Epithelial cell of esophagus (primary cell): Measurements from ENCODE around the gene NFYA.
A peak's percentile ranks its signal among the peaks of the same experiment; 100 is the strongest.

Experiments used
- DNase-seq: peaks from one replicate; pipeline ENCODE4 v3.0.0; 2010; ENCODE audit warnings: low read depth
- H3K4me3 ChIP-seq: 2 replicates; pipeline ENCODE4 v1.5.1; 2011; ENCODE audit warnings: mild to moderate bottlenecking, low read length, control low read depth
- TF ChIP-seq, protein P1 (sequence below): IDR thresholded peaks from 2 replicates; pipeline ENCODE4 v1.5.1; 2011; ENCODE audit warnings: low read depth, mild to moderate bottlenecking, low read length, control low read depth, inconsistent platforms; ENCODE audit not compliant: insufficient read depth; ENCODE audit errors: missing control alignments

Gene NFYA

DNA sequence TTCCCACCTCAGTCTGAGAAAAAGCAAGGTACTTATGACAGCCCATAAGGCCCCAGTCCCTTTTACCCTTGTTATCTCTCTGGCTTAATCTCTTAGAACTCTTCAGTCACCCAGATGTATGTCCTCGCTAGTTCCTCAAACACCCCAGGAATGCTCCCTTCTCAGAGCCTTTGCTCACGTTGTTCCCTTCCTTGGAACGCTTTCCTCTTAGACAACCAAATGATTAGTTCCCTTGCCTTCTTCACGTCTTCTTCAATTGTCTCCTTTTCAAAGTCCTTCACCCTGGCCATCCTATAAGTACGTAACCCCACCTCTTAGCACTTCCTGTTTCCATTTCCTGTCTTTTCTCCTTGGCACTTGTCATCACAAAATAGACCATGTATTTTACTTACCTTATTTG, 20.9 kb upstream of the NFYA start:
- no peak overlapping the region for H3K4me3 ChIP-seq
- TF ChIP-seq, protein P1, sequence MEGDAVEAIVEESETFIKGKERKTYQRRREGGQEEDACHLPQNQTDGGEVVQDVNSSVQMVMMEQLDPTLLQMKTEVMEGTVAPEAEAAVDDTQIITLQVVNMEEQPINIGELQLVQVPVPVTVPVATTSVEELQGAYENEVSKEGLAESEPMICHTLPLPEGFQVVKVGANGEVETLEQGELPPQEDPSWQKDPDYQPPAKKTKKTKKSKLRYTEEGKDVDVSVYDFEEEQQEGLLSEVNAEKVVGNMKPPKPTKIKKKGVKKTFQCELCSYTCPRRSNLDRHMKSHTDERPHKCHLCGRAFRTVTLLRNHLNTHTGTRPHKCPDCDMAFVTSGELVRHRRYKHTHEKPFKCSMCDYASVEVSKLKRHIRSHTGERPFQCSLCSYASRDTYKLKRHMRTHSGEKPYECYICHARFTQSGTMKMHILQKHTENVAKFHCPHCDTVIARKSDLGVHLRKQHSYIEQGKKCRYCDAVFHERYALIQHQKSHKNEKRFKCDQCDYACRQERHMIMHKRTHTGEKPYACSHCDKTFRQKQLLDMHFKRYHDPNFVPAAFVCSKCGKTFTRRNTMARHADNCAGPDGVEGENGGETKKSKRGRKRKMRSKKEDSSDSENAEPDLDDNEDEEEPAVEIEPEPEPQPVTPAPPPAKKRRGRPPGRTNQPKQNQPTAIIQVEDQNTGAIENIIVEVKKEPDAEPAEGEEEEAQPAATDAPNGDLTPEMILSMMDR, result no peak
- DNase-seq, result no peak

DNA sequence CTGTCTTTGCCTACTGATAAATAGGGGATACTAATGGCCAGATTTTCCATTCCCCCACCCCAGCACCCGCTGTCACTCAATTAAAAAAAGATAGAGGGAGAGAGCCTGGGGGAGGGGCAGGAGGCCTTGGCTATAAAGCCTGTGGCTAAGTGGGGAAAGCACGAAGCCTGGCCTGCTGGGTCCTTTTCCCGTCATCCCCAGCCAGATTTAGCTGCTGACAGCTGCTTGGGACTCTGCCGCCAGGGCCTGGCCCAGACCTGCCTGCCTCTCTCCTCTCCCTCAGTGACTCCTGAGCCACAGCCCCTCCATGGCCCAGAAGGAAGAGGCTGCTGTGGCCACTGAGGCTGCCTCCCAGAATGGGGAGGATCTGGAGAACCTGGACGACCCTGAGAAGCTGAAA, 19.7 kb upstream of the NFYA start, which contains the start of gene APOBEC2:
Gene APOBEC2 (plus strand): TSS at position 162 of the 400 bp plus-strand sequence. CDS start 146 bp downstream, at position 308.
- TF ChIP-seq, protein P1, result no peak
- no peak for DNase-seq
- H3K4me3 ChIP-seq, result no peak within 1 kb of the TSS

DNA sequence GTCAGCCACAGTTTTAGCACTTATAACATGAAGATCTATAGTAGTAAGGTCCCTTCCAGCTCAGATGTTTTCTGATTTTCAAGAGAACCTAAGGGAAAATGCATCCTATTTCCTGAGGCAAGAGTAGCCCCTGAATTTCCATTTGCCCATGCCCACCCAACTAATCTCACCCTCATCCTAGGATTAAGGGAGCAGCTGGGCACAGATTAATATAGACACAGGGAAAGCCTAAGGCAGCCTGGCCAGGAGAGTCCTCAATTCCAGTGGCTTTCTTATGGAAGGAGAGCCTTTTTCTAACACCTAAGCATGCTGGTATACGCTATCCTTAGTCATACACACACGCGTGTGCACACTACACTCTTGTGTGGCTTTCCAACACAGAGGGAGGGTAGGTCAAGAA, 18.3 kb upstream of the NFYA start:
- H3K4me3 ChIP-seq, result no peak overlapping the region
- TF ChIP-seq, protein P1, result no peak
- DNase-seq, result no peak

DNA sequence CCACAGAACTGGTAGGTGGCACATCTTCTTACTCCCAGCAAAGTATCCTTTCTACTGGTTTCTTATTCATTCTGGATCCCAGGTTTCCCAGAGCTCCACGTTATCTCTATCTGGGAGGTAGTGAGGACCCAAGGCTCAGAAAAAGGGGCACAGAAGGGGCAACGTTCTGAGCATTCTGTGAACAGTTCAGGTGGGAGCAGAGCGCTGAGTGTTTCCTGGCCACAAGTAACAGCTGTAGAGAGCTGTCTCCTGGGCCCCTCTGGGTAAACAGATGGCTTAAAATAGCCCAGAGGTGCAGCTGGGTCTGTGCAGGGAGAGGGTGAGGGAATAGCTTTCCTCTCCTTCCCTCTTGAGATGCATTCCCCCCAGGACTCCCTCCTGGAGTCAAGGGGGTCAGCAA, 17.6 kb upstream of the NFYA start:
- no peak for DNase-seq
- TF ChIP-seq, protein P1, result no peak
- H3K4me3 ChIP-seq, result no peak overlapping the region

DNA sequence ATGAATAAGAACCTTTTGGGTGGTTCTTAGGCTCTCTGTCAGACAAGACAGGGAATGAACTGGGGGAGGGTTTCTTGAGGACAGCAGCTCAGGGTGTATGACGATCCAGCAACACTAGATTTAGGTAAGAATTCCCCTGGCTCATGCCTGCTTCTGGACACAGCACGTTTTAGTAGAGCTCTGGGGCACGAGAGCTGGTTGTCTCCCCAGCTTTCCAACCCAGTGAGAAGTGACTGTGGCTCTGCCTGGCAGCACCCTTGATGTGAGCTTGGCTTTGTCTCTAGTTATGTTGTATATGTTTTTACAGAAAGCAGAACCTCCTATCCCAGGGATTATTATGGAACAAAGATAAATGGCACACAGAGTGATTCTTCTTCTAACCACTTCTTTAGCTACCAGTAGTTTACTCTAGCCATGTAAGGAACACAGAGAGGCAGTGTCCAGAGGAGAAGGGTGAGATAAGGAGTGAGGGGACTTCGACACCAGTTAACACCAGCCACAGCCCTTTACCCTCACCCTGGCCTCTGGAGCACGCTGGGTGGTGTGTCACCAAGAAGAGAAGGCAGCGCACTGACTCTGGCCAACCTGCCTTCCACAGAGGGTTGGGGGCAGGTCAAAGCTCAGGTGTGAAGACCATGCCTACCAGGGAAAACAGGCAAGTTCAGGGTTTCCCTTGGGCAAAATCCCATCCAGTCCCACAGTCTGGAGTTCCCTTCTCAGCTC, 15.8 kb upstream of the NFYA start:
- no peak for DNase-seq
- no peak overlapping the region for H3K4me3 ChIP-seq
- TF ChIP-seq, protein P1, result no peak

DNA sequence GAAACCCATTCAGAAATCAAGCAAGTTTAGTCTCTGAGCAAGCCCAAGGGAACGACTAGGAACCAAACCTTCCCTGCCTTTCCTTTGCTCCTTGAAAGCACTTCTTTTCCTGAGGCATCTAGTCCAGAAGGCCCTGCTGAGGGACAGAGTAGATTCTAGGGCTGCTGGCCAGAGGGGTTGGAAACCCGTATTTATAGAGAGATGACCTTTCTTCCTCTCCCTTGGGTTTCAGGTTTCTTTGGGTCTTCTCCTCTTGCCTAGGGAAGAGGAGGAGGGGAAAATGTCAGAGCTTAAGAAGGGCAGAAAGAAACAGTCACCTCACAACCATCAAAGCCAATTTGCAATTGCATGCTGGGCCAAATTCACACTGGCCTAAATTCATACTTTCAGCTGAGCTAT, 14.0 kb upstream of the NFYA start:
- TF ChIP-seq, protein P1, result no peak
- no peak for DNase-seq
- no peak overlapping the region for H3K4me3 ChIP-seq

DNA sequence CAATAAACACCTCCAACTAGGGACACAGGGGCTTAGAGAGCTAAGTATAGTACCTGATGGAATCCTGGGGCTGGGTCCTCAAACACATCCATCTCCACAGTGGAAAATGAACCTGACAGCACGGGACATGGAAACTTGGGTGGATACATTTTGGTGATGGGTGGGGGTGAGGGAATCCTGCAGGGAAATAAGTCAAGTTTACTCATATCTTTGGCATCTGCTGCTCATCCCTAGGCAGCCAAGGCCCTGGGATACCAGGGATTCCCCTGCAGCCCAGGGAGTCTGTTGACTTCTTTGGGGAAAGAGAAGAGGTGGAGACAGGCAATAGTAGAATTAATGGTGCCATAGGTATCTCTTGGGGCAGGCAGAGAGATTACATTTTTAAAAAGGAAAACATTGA, 13.2 kb upstream of the NFYA start:
- H3K4me3 ChIP-seq, result no peak overlapping the region
- peak; percentile 50 for DNase-seq
- TF ChIP-seq, protein P1, result no peak
